Measurements from ENCODE around the gene MEF2C.

- TF ChIP-seq SP1 (IDR thresholded peaks at IDR 0.05) (no peak), CTCF (IDR thresholded peaks at IDR 0.05; ENCODE audit: low read depth, low read length, missing input control) (no peak), JUND (IDR thresholded peaks at IDR 0.05) (no peak), TAF1 (conservative IDR thresholded peaks at IDR 0.05) (no peak), REST (IDR thresholded peaks at IDR 0.05) (no peak), RXRA (IDR thresholded peaks at IDR 0.05) (no peak)
These were observed 167.5 kb downstream of the MEF2C start for GRCh38 chr5:88715503-88715902.
